ENCODE measurements around the gene SEC61A2.

The SEC61A2 gene

DNA sequence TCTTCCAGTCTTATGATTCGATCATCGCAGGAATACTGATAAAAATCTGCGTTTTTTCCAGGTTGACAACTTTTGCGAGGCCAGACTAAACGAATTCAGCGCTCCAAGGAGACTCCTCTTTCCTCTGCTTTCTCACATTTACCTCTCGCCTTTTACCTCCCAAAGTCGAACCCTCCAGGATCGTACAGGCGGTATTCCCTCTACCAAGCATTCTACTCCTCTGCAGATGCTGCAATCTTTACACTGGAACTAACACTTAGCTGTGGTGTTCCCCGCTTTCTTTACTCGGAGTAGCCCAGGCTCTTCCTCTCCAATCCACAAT lies 65.8 kb downstream of the SEC61A2 start:
- Histone ChIP-seq H3K9me3 (ENCODE audit: control insufficient read depth, insufficient read depth, low read length) (no peaks in the 10 kb centered on the region), H3K4me1 (ENCODE audit: control insufficient read depth, insufficient read depth, low read length) (no peaks in the 10 kb centered on the region), H3K27me3 (ENCODE audit: control insufficient read depth, insufficient read depth, low read length) (no peaks in the 10 kb centered on the region), H3K36me3 (ENCODE audit: control insufficient read depth, insufficient read depth, low read length) (no peaks in the 10 kb centered on the region), H3K4me3 (ENCODE audit: low read length) (peak overlapping the region; percentile 87), H3K27ac (ENCODE audit: low read length) (no peak overlapping the region)
- no CpG with 5 or more reads among the region's 12 CpGs for WGBS (ENCODE audit: insufficient coverage, insufficient read length)
- DNase-seq (ENCODE audit: low read depth, low spot score): no peak

DNA sequence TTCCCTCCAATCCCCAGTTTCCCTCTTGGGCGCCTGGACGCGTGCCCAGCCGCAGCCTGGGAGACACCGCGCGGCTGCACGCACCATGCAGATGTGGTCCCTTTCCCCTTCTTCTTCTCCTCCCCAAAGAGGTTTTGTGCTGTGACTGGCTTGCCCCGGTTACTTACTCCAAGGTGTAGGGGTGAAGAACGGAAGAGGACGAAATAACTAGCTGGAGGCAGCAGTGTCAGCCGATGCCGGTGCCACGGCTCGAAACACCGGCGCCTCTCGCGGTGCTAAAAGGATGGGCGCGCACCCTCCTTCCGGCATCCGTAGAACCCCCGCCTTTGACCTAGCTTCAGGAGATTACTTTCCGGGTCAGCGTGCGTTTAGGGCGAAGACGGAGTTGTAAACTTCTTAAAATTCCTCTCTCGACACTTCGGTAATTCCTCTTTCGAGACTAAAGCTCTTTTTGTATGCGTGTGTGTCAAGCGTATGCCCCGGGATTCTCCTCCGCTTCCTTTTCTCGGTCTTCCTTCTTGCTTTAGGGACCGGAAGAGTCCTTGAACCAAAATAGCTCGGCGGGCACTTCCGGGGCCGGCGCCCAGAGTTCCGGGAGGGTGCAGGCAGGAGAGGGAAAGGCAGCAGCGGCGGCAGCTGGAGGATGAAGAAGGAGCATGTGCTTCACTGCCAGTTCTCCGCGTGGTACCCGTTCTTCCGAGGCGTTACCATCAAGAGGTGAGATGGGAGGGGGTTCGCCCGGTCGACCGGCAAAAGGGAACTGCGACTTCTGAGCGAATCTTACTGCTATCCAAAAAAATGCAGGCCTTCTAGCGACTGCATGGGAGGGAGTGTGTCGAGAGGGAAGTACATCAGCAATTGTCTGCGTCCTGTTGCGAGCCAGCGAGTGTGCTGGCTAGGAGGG lies 66.4 kb downstream of the SEC61A2 start, which contains the start of the genes CDC123 and NUDT5:
Gene CDC123, plus strand, starts transcription at position 586 of the 904 bp plus-strand sequence. Its CDS starts 58 bp downstream, at position 644.
Gene NUDT5, minus strand, starts transcription at position 289 of the 904 bp plus-strand sequence. CDS start 9,600 bp downstream, outside the sequence.
- Histone ChIP-seq H3K36me3 (ENCODE audit: control insufficient read depth, insufficient read depth, low read length) (no peaks in the 10 kb centered on the region), H3K4me3 (ENCODE audit: low read length) (peak within 1 kb of the TSS; percentile 87), H3K27ac (ENCODE audit: low read length) (no peak within 1 kb of the TSS), H3K9me3 (ENCODE audit: control insufficient read depth, insufficient read depth, low read length) (no peaks in the 10 kb centered on the region), H3K27me3 (ENCODE audit: control insufficient read depth, insufficient read depth, low read length) (no peaks in the 10 kb centered on the region), H3K4me1 (ENCODE audit: control insufficient read depth, insufficient read depth, low read length) (no peaks in the 10 kb centered on the region)
- DNase-seq (ENCODE audit: low read depth, low spot score): peak; percentile 50
- no CpG with 5 or more reads among the region's 62 CpGs for WGBS (ENCODE audit: insufficient coverage, insufficient read length)

DNA sequence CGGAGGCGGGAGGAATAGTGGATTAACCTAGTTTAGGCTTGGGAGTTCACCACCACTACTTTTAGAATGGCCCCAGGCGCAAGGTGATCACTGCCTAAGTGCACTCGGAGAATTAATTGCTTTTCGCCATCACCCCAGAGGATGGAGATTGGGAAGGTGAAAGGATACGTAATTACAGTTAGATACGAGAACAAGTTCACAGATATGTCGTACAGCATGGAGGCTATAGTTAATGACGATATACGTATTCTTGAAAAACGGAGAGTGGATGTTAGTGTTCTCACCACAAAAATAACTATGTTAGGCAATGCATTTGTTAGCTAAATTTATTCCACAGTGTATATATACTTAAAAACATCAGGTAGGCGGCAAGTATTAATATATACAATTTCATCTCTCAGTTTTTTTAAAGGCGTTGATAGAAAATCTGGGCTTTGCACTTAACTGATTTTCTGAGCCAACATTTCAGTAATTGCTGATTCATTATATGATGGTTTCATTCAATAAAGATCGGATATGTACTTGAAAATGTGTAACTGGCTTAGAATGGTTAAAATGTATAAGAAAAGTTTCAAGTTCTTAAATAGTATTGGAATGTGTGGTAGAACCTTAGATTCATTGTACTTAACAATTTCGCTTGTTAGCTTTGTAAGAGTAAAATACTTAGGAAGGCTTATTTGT lies 67.2 kb downstream of the SEC61A2 start:
- no peak for DNase-seq (ENCODE audit: low read depth, low spot score)
- Histone ChIP-seq H3K9me3 (ENCODE audit: control insufficient read depth, insufficient read depth, low read length) (no peaks in the 10 kb centered on the region), H3K4me1 (ENCODE audit: control insufficient read depth, insufficient read depth, low read length) (no peaks in the 10 kb centered on the region), H3K4me3 (ENCODE audit: low read length) (peak overlapping the region; percentile 87), H3K27ac (ENCODE audit: low read length) (no peak overlapping the region), H3K36me3 (ENCODE audit: control insufficient read depth, insufficient read depth, low read length) (no peaks in the 10 kb centered on the region), H3K27me3 (ENCODE audit: control insufficient read depth, insufficient read depth, low read length) (no peaks in the 10 kb centered on the region)
- WGBS (ENCODE audit: insufficient coverage, insufficient read length): 100% methylated on average over 1 of the region's 15 CpGs

DNA sequence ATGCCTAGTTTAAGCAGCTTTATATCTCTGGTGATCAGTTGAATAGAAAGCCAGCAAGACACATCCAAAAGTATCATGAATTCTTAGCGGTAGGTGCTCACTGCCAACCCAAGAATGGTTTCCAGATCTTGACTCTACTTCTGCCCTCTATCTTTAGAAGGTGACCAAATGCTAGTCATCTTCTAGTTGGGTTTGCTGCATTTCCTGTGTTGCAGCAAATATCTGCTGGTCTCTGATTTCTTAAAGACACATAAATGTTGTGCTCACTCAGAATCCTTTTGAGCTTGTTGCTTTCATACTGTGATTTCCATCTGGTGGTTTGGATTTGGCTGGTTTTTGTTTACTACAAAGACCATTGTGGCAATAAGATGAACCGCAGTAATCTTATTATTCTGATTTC lies 68.7 kb downstream of the SEC61A2 start:
- 0 out of 2 replicates have a peak, but pooled peaks cover 2% of the 10 kb centered on the region for H3K36me3 ChIP-seq (ENCODE audit: control insufficient read depth, insufficient read depth, low read length)
- no peak overlapping the region for H3K27ac ChIP-seq (ENCODE audit: low read length)
- H3K9me3 ChIP-seq (ENCODE audit: control insufficient read depth, insufficient read depth, low read length): no peaks in the 10 kb centered on the region
- WGBS (ENCODE audit: insufficient coverage, insufficient read length): no CpG with 5 or more reads among the region's 2 CpGs
- H3K27me3 ChIP-seq (ENCODE audit: control insufficient read depth, insufficient read depth, low read length): no peaks in the 10 kb centered on the region
- no peak for DNase-seq (ENCODE audit: low read depth, low spot score)
- H3K4me1 ChIP-seq (ENCODE audit: control insufficient read depth, insufficient read depth, low read length): no peaks in the 10 kb centered on the region
- no peak overlapping the region for H3K4me3 ChIP-seq (ENCODE audit: low read length)

DNA sequence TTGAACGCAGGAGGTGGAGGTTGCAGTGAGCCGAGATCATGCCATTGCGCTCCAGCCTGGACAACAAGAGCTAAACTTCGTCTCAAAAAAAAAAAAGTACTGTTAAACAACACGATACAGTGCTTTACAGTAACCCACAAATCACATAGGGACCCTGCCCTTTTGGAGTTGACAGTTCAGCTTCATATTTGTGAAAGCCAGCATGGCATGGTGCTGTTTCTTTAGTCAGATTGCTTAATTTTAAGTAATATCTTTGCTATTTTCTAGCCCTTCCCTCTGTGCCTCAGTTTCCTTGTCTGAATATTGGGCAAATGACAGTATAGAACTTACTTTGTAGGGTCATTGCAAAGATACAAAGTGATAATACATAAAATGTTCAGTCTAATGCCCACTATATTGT lies 71.4 kb downstream of the SEC61A2 start:
- H3K4me1 ChIP-seq (ENCODE audit: control insufficient read depth, insufficient read depth, low read length): no peaks in the 10 kb centered on the region
- WGBS (ENCODE audit: insufficient coverage, insufficient read length): no CpG with 5 or more reads among the region's 5 CpGs
- 0 out of 2 replicates have a peak, but pooled peaks cover 2% of the 10 kb centered on the region for H3K36me3 ChIP-seq (ENCODE audit: control insufficient read depth, insufficient read depth, low read length)
- no peaks in the 10 kb centered on the region for H3K27me3 ChIP-seq (ENCODE audit: control insufficient read depth, insufficient read depth, low read length)
- no peak overlapping the region for H3K4me3 ChIP-seq (ENCODE audit: low read length)
- H3K27ac ChIP-seq (ENCODE audit: low read length): no peak overlapping the region
- no peak for DNase-seq (ENCODE audit: low read depth, low spot score)
- no peaks in the 10 kb centered on the region for H3K9me3 ChIP-seq (ENCODE audit: control insufficient read depth, insufficient read depth, low read length)

DNA sequence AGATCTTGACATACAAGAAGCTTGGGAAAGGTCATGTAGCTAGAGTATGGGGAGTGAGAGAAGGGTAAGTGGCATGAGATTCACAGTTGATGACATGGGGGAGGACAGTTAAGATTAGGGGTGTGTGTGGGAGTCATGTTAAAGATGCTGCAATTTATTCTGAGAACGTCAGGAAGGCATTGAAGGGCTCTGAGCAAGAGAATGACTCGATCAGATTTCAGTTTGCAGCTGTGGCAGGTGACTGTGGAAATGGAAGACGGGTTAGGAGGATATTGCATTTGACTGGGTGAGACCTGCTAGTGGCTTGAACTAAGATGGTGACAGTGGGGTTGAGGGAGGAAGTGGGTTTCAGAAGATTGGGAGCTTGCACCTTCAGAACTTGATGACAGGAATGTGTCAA lies 72.1 kb downstream of the SEC61A2 start:
- no peak overlapping the region for H3K4me3 ChIP-seq (ENCODE audit: low read length)
- no peak overlapping the region for H3K27ac ChIP-seq (ENCODE audit: low read length)
- H3K9me3 ChIP-seq (ENCODE audit: control insufficient read depth, insufficient read depth, low read length): no peaks in the 10 kb centered on the region
- no CpG with 5 or more reads among the region's 3 CpGs for WGBS (ENCODE audit: insufficient coverage, insufficient read length)
- DNase-seq (ENCODE audit: low read depth, low spot score): no peak
- no peaks in the 10 kb centered on the region for H3K27me3 ChIP-seq (ENCODE audit: control insufficient read depth, insufficient read depth, low read length)
- H3K36me3 ChIP-seq (ENCODE audit: control insufficient read depth, insufficient read depth, low read length): 0 out of 2 replicates have a peak, but pooled peaks cover 2% of the 10 kb centered on the region
- H3K4me1 ChIP-seq (ENCODE audit: control insufficient read depth, insufficient read depth, low read length): no peaks in the 10 kb centered on the region

DNA sequence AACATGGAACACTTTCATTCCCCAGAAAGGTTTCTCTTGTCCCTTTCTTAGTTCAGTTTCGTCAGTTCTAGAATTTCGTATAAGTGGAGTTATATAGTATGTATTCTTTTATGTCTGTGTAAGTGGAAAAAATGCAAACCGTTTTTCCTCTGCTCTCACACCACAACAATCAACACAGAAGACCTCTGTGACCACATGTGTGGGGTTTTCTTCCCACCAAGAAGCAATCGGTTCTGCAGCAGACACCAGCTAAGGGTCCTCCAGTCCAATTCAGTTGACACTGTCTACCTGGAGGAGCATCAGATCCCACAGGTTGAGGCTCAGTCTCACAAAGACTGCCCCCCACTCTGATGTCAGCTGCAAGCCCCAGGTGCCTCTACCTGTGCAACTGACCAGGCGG lies 72.7 kb downstream of the SEC61A2 start:
- Histone ChIP-seq H3K27me3 (ENCODE audit: control insufficient read depth, insufficient read depth, low read length) (no peaks in the 10 kb centered on the region), H3K27ac (ENCODE audit: low read length) (no peak overlapping the region), H3K36me3 (ENCODE audit: control insufficient read depth, insufficient read depth, low read length) (0 out of 2 replicates have a peak, but pooled peaks cover 2% of the 10 kb centered on the region), H3K9me3 (ENCODE audit: control insufficient read depth, insufficient read depth, low read length) (no peaks in the 10 kb centered on the region), H3K4me1 (ENCODE audit: control insufficient read depth, insufficient read depth, low read length) (no peaks in the 10 kb centered on the region), H3K4me3 (ENCODE audit: low read length) (no peak overlapping the region)
- WGBS (ENCODE audit: insufficient coverage, insufficient read length): no CpG with 5 or more reads among the region's 5 CpGs
- no peak for DNase-seq (ENCODE audit: low read depth, low spot score)

DNA sequence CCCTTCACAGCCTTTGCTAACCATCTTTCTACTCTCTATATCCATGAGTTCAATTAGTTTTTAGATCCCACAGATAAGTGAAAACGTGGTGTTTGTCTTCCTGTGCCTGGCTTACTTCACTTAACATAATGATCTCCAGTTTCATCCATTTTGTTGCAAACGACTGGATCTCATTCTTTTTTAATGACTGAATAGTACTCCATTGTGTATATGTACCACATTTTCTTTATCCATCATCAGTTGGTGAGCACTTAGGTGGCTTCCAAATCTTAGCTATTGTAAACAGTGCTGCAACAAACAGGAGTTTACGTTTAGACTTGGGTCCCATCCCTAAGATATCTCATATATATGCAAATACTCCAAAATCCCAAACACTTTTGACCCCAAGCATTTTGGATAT lies 75.6 kb downstream of the SEC61A2 start:
- Histone ChIP-seq H3K4me3 (ENCODE audit: low read length) (no peak overlapping the region), H3K27me3 (ENCODE audit: control insufficient read depth, insufficient read depth, low read length) (no peaks in the 10 kb centered on the region), H3K9me3 (ENCODE audit: control insufficient read depth, insufficient read depth, low read length) (no peaks in the 10 kb centered on the region), H3K36me3 (ENCODE audit: control insufficient read depth, insufficient read depth, low read length) (peaks cover 4% of the 10 kb centered on the region; the same call in 1 of the 2 replicates), H3K4me1 (ENCODE audit: control insufficient read depth, insufficient read depth, low read length) (no peaks in the 10 kb centered on the region), H3K27ac (ENCODE audit: low read length) (no peak overlapping the region)
- WGBS (ENCODE audit: insufficient coverage, insufficient read length): no CpG with 5 or more reads among the region's 3 CpGs
- DNase-seq (ENCODE audit: low read depth, low spot score): no peak

DNA sequence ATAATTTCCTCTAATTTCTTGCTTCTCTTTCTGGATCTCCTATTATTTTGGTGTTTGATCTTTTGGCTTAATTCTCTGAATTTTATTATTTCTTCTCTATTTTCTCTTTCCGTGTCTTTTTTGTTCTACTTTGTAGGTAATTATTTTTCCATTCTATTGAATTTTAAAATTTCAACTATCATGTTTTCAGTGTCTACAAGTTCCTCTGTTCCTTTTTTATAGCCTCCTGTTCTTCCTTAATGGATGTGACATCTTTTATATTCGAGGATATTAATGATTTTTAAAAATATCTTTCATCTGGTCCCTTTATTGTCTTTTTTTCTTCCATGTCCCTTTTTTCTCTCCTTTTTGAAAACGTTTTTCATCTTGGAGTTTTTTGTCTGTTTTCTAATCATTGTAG lies 77.6 kb downstream of the SEC61A2 start:
- Histone ChIP-seq H3K27ac (ENCODE audit: low read length) (no peak overlapping the region), H3K27me3 (ENCODE audit: control insufficient read depth, insufficient read depth, low read length) (no peaks in the 10 kb centered on the region), H3K4me1 (ENCODE audit: control insufficient read depth, insufficient read depth, low read length) (no peaks in the 10 kb centered on the region), H3K9me3 (ENCODE audit: control insufficient read depth, insufficient read depth, low read length) (no peaks in the 10 kb centered on the region), H3K4me3 (ENCODE audit: low read length) (no peak overlapping the region), H3K36me3 (ENCODE audit: control insufficient read depth, insufficient read depth, low read length) (peaks cover 8% of the 10 kb centered on the region; the same call in 1 of the 2 replicates)
- WGBS (ENCODE audit: insufficient coverage, insufficient read length): no CpG with 5 or more reads among the region's 3 CpGs
- DNase-seq (ENCODE audit: low read depth, low spot score): no peak

DNA sequence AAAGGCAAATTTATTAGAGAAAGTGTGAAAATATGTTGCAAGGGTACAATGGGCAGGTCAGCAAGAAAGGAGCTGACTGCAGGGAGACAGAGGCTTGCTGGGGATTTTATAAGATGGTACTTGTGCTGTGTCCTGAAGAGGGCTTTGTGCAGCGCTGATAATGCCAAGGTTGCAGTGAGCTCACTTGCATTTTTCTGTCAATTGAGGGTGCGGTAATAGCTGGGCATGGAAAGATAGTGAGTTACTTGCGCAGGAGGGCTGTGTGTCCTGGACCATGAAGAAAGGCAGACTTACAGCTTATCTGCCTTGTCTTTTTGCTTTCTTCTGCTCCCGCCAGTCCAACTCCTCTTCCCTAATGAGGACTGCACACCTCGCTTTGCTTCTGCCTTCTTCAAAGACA lies 79.0 kb downstream of the SEC61A2 start:
- no CpG with 5 or more reads among the region's 5 CpGs for WGBS (ENCODE audit: insufficient coverage, insufficient read length)
- no peaks in the 10 kb centered on the region for H3K4me1 ChIP-seq (ENCODE audit: control insufficient read depth, insufficient read depth, low read length)
- peaks cover 11% of the 10 kb centered on the region; the same call in 1 of the 2 replicates for H3K36me3 ChIP-seq (ENCODE audit: control insufficient read depth, insufficient read depth, low read length)
- H3K27ac ChIP-seq (ENCODE audit: low read length): no peak overlapping the region
- no peak overlapping the region for H3K4me3 ChIP-seq (ENCODE audit: low read length)
- no peaks in the 10 kb centered on the region for H3K27me3 ChIP-seq (ENCODE audit: control insufficient read depth, insufficient read depth, low read length)
- no peak for DNase-seq (ENCODE audit: low read depth, low spot score)
- no peaks in the 10 kb centered on the region for H3K9me3 ChIP-seq (ENCODE audit: control insufficient read depth, insufficient read depth, low read length)
